Lower lobe of right lung (tissue), 2 donors: ENCODE measurements around the gene GFRA1. TPM values are rescaled to one million over a fixed set of nuclear protein-coding genes. Genes with fewer than 3 reads are reported as not detected.

Source experiments
- ATAC-seq, 2 donors: fragments of 200-7000 bp; cut with Tn5 transposase; one replicate each; pipeline ENCODE4 v1.9.1; 2020 to 2022; ENCODE audit warnings: mild to moderate bottlenecking in 2 of 2, moderate library complexity in 2 of 2
- DNase-seq: peaks from one replicate; pipeline ENCODE4 v3.0.0-alpha.2; 2020
- H3K27ac ChIP-seq: fragments of 200-600 bp; one replicate; pipeline ENCODE4 v1.8.0; 2022
- H3K27me3 ChIP-seq: fragments of 200-600 bp; one replicate; pipeline ENCODE4 v1.8.0; 2022; ENCODE audit warnings: low read depth
- H3K36me3 ChIP-seq: fragments of 200-600 bp; one replicate; pipeline ENCODE4 v1.8.0; 2022; ENCODE audit warnings: mild to moderate bottlenecking
- H3K4me1 ChIP-seq: fragments of 200-600 bp; one replicate; pipeline ENCODE4 v1.8.0; 2022
- H3K4me3 ChIP-seq: fragments of 200-600 bp; one replicate; pipeline ENCODE4 v1.8.0; 2022; ENCODE audit warnings: mild to moderate bottlenecking
- H3K9me3 ChIP-seq: fragments of 200-600 bp; one replicate; pipeline ENCODE4 v1.8.0; 2022
- CTCF ChIP-seq: fragments of 200-600 bp; IDR thresholded peaks from one replicate; pipeline ENCODE4 v1.8.0; 2022; ENCODE audit warnings: antibody characterized with exemption, mild to moderate bottlenecking
- intact Hi-C: fragments of 100-400 bp; cut with DNase I; formaldehyde crosslinking; loops from one replicate; pipeline ENCODE4 v1.11.0; 2022
- total RNA-seq: library from RNA; stranded (reverse); fragmentation: NEBNext Ultra II Directional; extraction: Animal tissue kit (Norgen Biotek cat#: 25700); gene quantifications from one replicate; pipeline ENCODE4 v1.2.1, GENCODE V29; 2021
- donor health status: DM: no; HTN: yes; CAD: no; lungs with severe emphysema.

GFRA1 gene
- total RNA-seq, 1 donor from 2014 or later = 9.8 TPM

- intact Hi-C loops = no loop called here
- ATAC-seq = no peak
Measured at GRCh38 chr10:116207690-116208089, 65.3 kb downstream of the GFRA1 start.

GRCh38 chr10:116203661-116204060 is 69.3 kb downstream of the GFRA1 start:
- H3K4me3 ChIP-seq = no peak overlapping the region
- DNase-seq (no peak), ATAC-seq (no peak)
- H3K27me3 ChIP-seq = no peaks in the 10 kb centered on the region
- H3K4me1 ChIP-seq = no peaks in the 10 kb centered on the region
- TF ChIP-seq CTCF = no peak
- H3K27ac ChIP-seq = no peak overlapping the region
- intact Hi-C loops = no loop called here
- no peaks in the 10 kb centered on the region for H3K9me3 ChIP-seq
- no peaks in the 10 kb centered on the region for H3K36me3 ChIP-seq

More at GRCh38 chr10:116207690-116208089, 65.3 kb downstream of the GFRA1 start:
- H3K4me1 ChIP-seq = no peaks in the 10 kb centered on the region
- no peak overlapping the region for H3K27ac ChIP-seq
- DNase-seq = no peak
- no peaks in the 10 kb centered on the region for H3K9me3 ChIP-seq
- H3K27me3 ChIP-seq = no peaks in the 10 kb centered on the region
- H3K4me3 ChIP-seq = no peak overlapping the region
- TF ChIP-seq CTCF = no peak
- no peaks in the 10 kb centered on the region for H3K36me3 ChIP-seq

GRCh38 chr10:116201670-116202430 is 71.2 kb downstream of the GFRA1 start:
- no peaks in the 10 kb centered on the region for H3K4me1 ChIP-seq
- no peaks in the 10 kb centered on the region for H3K9me3 ChIP-seq
- H3K27me3 ChIP-seq = no peaks in the 10 kb centered on the region
- H3K4me3 ChIP-seq = no peak overlapping the region
- no peak for TF ChIP-seq CTCF
- intact Hi-C loops = no loop called here
- no peak overlapping the region for H3K27ac ChIP-seq
- H3K36me3 ChIP-seq = no peaks in the 10 kb centered on the region
- DNase-seq (no peak), ATAC-seq (no peak)

GRCh38 chr10:116201011-116201410 is 72.0 kb downstream of the GFRA1 start:
- no peaks in the 10 kb centered on the region for H3K4me1 ChIP-seq
- H3K9me3 ChIP-seq = peaks cover 1% of the 10 kb centered on the region
- no peak overlapping the region for H3K4me3 ChIP-seq
- intact Hi-C loops = no loop called here
- no peak overlapping the region for H3K27ac ChIP-seq
- ATAC-seq = no peak
- no peaks in the 10 kb centered on the region for H3K36me3 ChIP-seq
- no peaks in the 10 kb centered on the region for H3K27me3 ChIP-seq
- DNase-seq = no peak
- no peak for TF ChIP-seq CTCF

- H3K27me3 ChIP-seq = no peaks in the 10 kb centered on the region
- no peak overlapping the region for H3K4me3 ChIP-seq
- ATAC-seq (no peak), DNase-seq (no peak)
- no peaks in the 10 kb centered on the region for H3K36me3 ChIP-seq
- H3K9me3 ChIP-seq = peaks cover 14% of the 10 kb centered on the region
- intact Hi-C loops = no loop called here
- no peak for TF ChIP-seq CTCF
- H3K4me1 ChIP-seq = no peaks in the 10 kb centered on the region
- H3K27ac ChIP-seq = no peak overlapping the region
Measured at GRCh38 chr10:116198676-116199035, 74.3 kb downstream of the GFRA1 start.
